ENCODE data around the gene KLHL22. TPM values are rescaled to one million over a fixed set of nuclear protein-coding genes. Genes with fewer than 3 reads are reported as not detected.

KLHL22 gene
- total RNA-seq, 1 donor from 2014 or later, result 14.3 TPM

- Histone ChIP-seq H3K4me2 (no peak overlapping the region), H3K9ac (no peak overlapping the region), H3K4me1 (no peaks in the 10 kb centered on the region), H3K9me3 (ENCODE audit: low read depth) (no peaks in the 10 kb centered on the region), H3K79me2 (ENCODE audit: low read depth) (no peaks in the 10 kb centered on the region), H3K4me3 (no peak overlapping the region), H3F3A (ENCODE audit: low read depth) (no peaks in the 10 kb centered on the region), H3K36me3 (no peaks in the 10 kb centered on the region), H4K20me1 (ENCODE audit: low read depth) (peaks cover 18% of the 10 kb centered on the region), H3K27me3 (peaks cover 32% of the 10 kb centered on the region), H3K27ac (no peak overlapping the region), H2AFZ (replicated peaks) (no peak overlapping the region)
- no peak for TF ChIP-seq EZH2 (IDR thresholded peaks at IDR 0.05)
- TF ChIP-seq CTCF (IDR thresholded peaks at IDR 0.05), result no peak
- TF ChIP-seq EZH2phosphoT487 (IDR thresholded peaks at IDR 0.05), result no peak
- Mint-ChIP-seq H3K36me3 (peaks cover 8% of the 10 kb centered on the region), H3K9me3 (peaks cover 2% of the 10 kb centered on the region), H3K4me1 (peaks cover 11% of the 10 kb centered on the region), H3K27me3 (ENCODE audit: insufficient read depth, low read depth) (peaks cover 18% of the 10 kb centered on the region), H3K27ac (no peak overlapping the region), H3K4me3 (no peak overlapping the region)
- peak; percentile 4 for DNase-seq (ENCODE audit: low spot score)
Observed at GRCh38 chr22:20424932-20425565, 70.5 kb downstream of the KLHL22 start.

GRCh38 chr22:20424568-20424931 lies 71.0 kb downstream of the KLHL22 start:
- H3K36me3 ChIP-seq, result no peaks in the 10 kb centered on the region

GRCh38 chr22:20423906-20424551 lies 71.6 kb downstream of the KLHL22 start:
- Histone ChIP-seq H3K9ac (no peak overlapping the region), H4K20me1 (ENCODE audit: low read depth) (peaks cover 8% of the 10 kb centered on the region), H3K4me3 (no peak overlapping the region), H3K4me2 (no peak overlapping the region), H3K9me3 (ENCODE audit: low read depth) (no peaks in the 10 kb centered on the region), H3F3A (ENCODE audit: low read depth) (no peaks in the 10 kb centered on the region), H3K4me1 (no peaks in the 10 kb centered on the region), H2AFZ (replicated peaks) (no peak overlapping the region), H3K79me2 (ENCODE audit: low read depth) (no peaks in the 10 kb centered on the region), H3K36me3 (no peaks in the 10 kb centered on the region), H3K27me3 (peaks cover 23% of the 10 kb centered on the region), H3K27ac (no peak overlapping the region)
- peak; percentile 3 for DNase-seq (ENCODE audit: low spot score)
- TF ChIP-seq CTCF (IDR thresholded peaks at IDR 0.05) (no peak), EZH2phosphoT487 (IDR thresholded peaks at IDR 0.05) (no peak), EZH2 (IDR thresholded peaks at IDR 0.05) (no peak)
- Mint-ChIP-seq H3K27me3 (ENCODE audit: insufficient read depth, low read depth) (peaks cover 10% of the 10 kb centered on the region), H3K36me3 (peaks cover 8% of the 10 kb centered on the region), H3K9me3 (peaks cover 1% of the 10 kb centered on the region), H3K4me3 (no peak overlapping the region), H3K4me1 (peaks cover 10% of the 10 kb centered on the region), H3K27ac (no peak overlapping the region)

More at GRCh38 chr22:20424568-20424931, 71.0 kb downstream of the KLHL22 start:
- H3K4me2 ChIP-seq, result no peak overlapping the region
- Mint-ChIP-seq H3K4me3 (no peak overlapping the region), H3K4me1 (peaks cover 11% of the 10 kb centered on the region), H3K27ac (no peak overlapping the region), H3K9me3 (peaks cover 2% of the 10 kb centered on the region), H3K36me3 (peaks cover 8% of the 10 kb centered on the region), H3K27me3 (ENCODE audit: insufficient read depth, low read depth) (peaks cover 14% of the 10 kb centered on the region)
- H3K4me1 ChIP-seq, result no peaks in the 10 kb centered on the region
- no peaks in the 10 kb centered on the region for H3K9me3 ChIP-seq (ENCODE audit: low read depth)
- H2AFZ ChIP-seq (replicated peaks), result no peak overlapping the region
- no peak overlapping the region for H3K9ac ChIP-seq
- H4K20me1 ChIP-seq (ENCODE audit: low read depth), result peaks cover 13% of the 10 kb centered on the region
- H3K79me2 ChIP-seq (ENCODE audit: low read depth), result no peaks in the 10 kb centered on the region
- no peaks in the 10 kb centered on the region for H3F3A ChIP-seq (ENCODE audit: low read depth)
- DNase-seq (ENCODE audit: low spot score), result no peak
- H3K27ac ChIP-seq, result no peak overlapping the region
- no peak for TF ChIP-seq EZH2 (IDR thresholded peaks at IDR 0.05)
- peaks cover 27% of the 10 kb centered on the region for H3K27me3 ChIP-seq
- no peak overlapping the region for H3K4me3 ChIP-seq
